Measurements from ENCODE around the gene ANKS6. TPM values are rescaled to one million over a fixed set of nuclear protein-coding genes. Genes with fewer than 3 reads are reported as not detected.

The ANKS6 gene
- total RNA-seq, 2 donors from 2014 or later: 41.7 to 55.2 TPM

- DNase-seq: no peak
- Histone ChIP-seq H3K4me1 (ENCODE audit: control insufficient read depth, insufficient read depth, low read length) (no peaks in the 10 kb centered on the region), H3K9me3 (ENCODE audit: control insufficient read depth, low read length) (no peaks in the 10 kb centered on the region), H3K4me3 (ENCODE audit: low read length) (no peak overlapping the region), H3K27me3 (ENCODE audit: control insufficient read depth, insufficient read depth, low read length, poor library complexity, severe bottlenecking) (peaks cover 36% of the 10 kb centered on the region), H3K36me3 (ENCODE audit: control insufficient read depth, insufficient read depth, low read length) (no peaks in the 10 kb centered on the region), H3K27ac (ENCODE audit: low read depth, low read length) (no peak overlapping the region), H3K9ac (ENCODE audit: extremely low read depth, low read length, poor library complexity, severe bottlenecking) (no peak overlapping the region)
- H3K36me3 Mint-ChIP-seq (ENCODE audit: low read depth): no peaks in the 10 kb centered on the region
- 86 to 94% methylated on average over 2 of the region's 2 CpGs for WGBS, 2 experiments (ENCODE audit: insufficient coverage in 1 of 2, insufficient read length in 1 of 2)
- H3K9me3 Mint-ChIP-seq: peaks cover 2% of the 10 kb centered on the region
- no peaks in the 10 kb centered on the region for H3K4me1 Mint-ChIP-seq
- no peak for TF ChIP-seq CTCF (conservative IDR thresholded peaks at IDR 0.05)
- H3K27me3 Mint-ChIP-seq (ENCODE audit: insufficient read depth): peaks cover 48% of the 10 kb centered on the region
- H3K27ac Mint-ChIP-seq: no peak overlapping the region
- no peak overlapping the region for H3K4me3 Mint-ChIP-seq
Observed at GRCh38 chr9:98721643-98722042, 74.7 kb downstream of the ANKS6 start.

DNA sequence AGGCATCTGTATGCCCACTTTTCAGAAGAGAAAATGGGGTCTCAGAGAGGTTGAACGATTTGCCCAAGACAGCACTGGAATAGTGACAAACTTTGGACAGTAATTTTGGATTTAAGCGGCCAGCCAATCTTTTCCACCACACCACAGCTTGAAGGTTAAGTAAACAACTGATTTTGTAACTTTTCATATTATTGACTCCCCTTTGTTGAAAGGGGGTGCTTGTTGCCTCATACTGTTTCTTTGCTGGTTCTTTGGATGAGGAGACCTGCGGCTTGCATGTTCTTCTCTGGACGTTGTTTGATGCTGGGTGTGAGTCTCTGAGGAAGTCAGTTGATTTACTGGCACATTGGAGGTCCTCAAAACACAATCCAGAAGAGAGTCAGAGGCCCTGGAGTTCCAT, 76.0 kb downstream of the ANKS6 start:
- H3K27me3 ChIP-seq (ENCODE audit: control insufficient read depth, insufficient read depth, low read length, poor library complexity, severe bottlenecking): peaks cover 36% of the 10 kb centered on the region
- no peaks in the 10 kb centered on the region for H3K36me3 ChIP-seq (ENCODE audit: control insufficient read depth, insufficient read depth, low read length)
- no peak overlapping the region for H3K4me3 ChIP-seq (ENCODE audit: low read length)
- WGBS, 2 experiments (ENCODE audit: insufficient coverage in 1 of 2, insufficient read length in 1 of 2): 93 to 100% methylated on average over 2 to 4 of the region's 4 CpGs
- DNase-seq: no peak
- Mint-ChIP-seq H3K27me3 (ENCODE audit: insufficient read depth) (peaks cover 53% of the 10 kb centered on the region), H3K9me3 (peaks cover 2% of the 10 kb centered on the region), H3K36me3 (ENCODE audit: low read depth) (no peaks in the 10 kb centered on the region), H3K27ac (no peak overlapping the region), H3K4me1 (no peaks in the 10 kb centered on the region), H3K4me3 (no peak overlapping the region)
- no peaks in the 10 kb centered on the region for H3K9me3 ChIP-seq (ENCODE audit: control insufficient read depth, low read length)
- H3K4me1 ChIP-seq (ENCODE audit: control insufficient read depth, insufficient read depth, low read length): no peaks in the 10 kb centered on the region
- H3K9ac ChIP-seq (ENCODE audit: extremely low read depth, low read length, poor library complexity, severe bottlenecking): no peak overlapping the region
- no peak for TF ChIP-seq CTCF (conservative IDR thresholded peaks at IDR 0.05)
- no peak overlapping the region for H3K27ac ChIP-seq (ENCODE audit: low read depth, low read length)

GRCh38 chr9:98719055-98719454, 77.3 kb downstream of the ANKS6 start:
- no peaks in the 10 kb centered on the region for H3K36me3 ChIP-seq (ENCODE audit: control insufficient read depth, insufficient read depth, low read length)
- no peaks in the 10 kb centered on the region for H3K36me3 Mint-ChIP-seq (ENCODE audit: low read depth)
- no peak overlapping the region for H3K9ac ChIP-seq (ENCODE audit: extremely low read depth, low read length, poor library complexity, severe bottlenecking)
- H3K27ac ChIP-seq (ENCODE audit: low read depth, low read length): no peak overlapping the region
- H3K4me1 ChIP-seq (ENCODE audit: control insufficient read depth, insufficient read depth, low read length): no peaks in the 10 kb centered on the region
- no peak overlapping the region for H3K27ac Mint-ChIP-seq
- peaks cover 29% of the 10 kb centered on the region for H3K27me3 ChIP-seq (ENCODE audit: control insufficient read depth, insufficient read depth, low read length, poor library complexity, severe bottlenecking)
- no peak overlapping the region for H3K4me3 Mint-ChIP-seq
- no peaks in the 10 kb centered on the region for H3K4me1 Mint-ChIP-seq
- WGBS, 2 experiments (ENCODE audit: insufficient coverage in 1 of 2, insufficient read length in 1 of 2): 63 to 88% methylated on average over 1 to 2 of the region's 2 CpGs
- peaks cover 2% of the 10 kb centered on the region for H3K9me3 Mint-ChIP-seq
- no peak overlapping the region for H3K4me3 ChIP-seq (ENCODE audit: low read length)
- TF ChIP-seq CTCF (conservative IDR thresholded peaks at IDR 0.05): no peak
- H3K27me3 Mint-ChIP-seq (ENCODE audit: insufficient read depth): peaks cover 48% of the 10 kb centered on the region
- H3K9me3 ChIP-seq (ENCODE audit: control insufficient read depth, low read length): no peaks in the 10 kb centered on the region
- no peak for DNase-seq
